Cortex of kidney (tissue), 1 donor: ENCODE measurements around the gene RAP1GAP.

Source experiments
- DNase-seq: peaks from one replicate; lab custom pipeline; 2025; lab: John Stamatoyannopoulos, UW

Gene RAP1GAP

GRCh38 chr1:21610027-21610426 lies 59.1 kb downstream of the RAP1GAP start:
- no peak for DNase-seq

- DNase-seq: no peak
Measured at GRCh38 chr1:21608798-21609197, 60.4 kb downstream of the RAP1GAP start.

GRCh38 chr1:21607549-21608529 lies 61.3 kb downstream of the RAP1GAP start:
- DNase-seq: no peak

GRCh38 chr1:21605964-21606705 lies 63.0 kb downstream of the RAP1GAP start:
- DNase-seq: no peak

- no peak for DNase-seq
Measured at GRCh38 chr1:21605012-21605715, 64.0 kb downstream of the RAP1GAP start.

GRCh38 chr1:21604208-21604957 lies 64.8 kb downstream of the RAP1GAP start:
- DNase-seq: no peak

- DNase-seq: no peak
Measured at GRCh38 chr1:21603177-21604138, 65.7 kb downstream of the RAP1GAP start.

GRCh38 chr1:21601278-21602048 lies 67.7 kb downstream of the RAP1GAP start:
- no peak for DNase-seq

- no peak for DNase-seq
Measured at GRCh38 chr1:21599402-21599801, 69.8 kb downstream of the RAP1GAP start.

GRCh38 chr1:21598904-21599303 lies 70.3 kb downstream of the RAP1GAP start:
- no peak for DNase-seq

- no peak for DNase-seq
Measured at GRCh38 chr1:21598417-21598816, 70.7 kb downstream of the RAP1GAP start.

- no peak for DNase-seq
Measured at GRCh38 chr1:21597753-21598152, 71.4 kb downstream of the RAP1GAP start.

- DNase-seq: no peak
Measured at GRCh38 chr1:21596628-21597027, 72.5 kb downstream of the RAP1GAP start.

GRCh38 chr1:21596174-21596573 lies 73.0 kb downstream of the RAP1GAP start:
- DNase-seq: no peak

GRCh38 chr1:21594935-21595897 lies 73.9 kb downstream of the RAP1GAP start:
- DNase-seq: no peak

GRCh38 chr1:21594501-21594900 lies 74.7 kb downstream of the RAP1GAP start:
- DNase-seq: no peak

- no peak for DNase-seq
Measured at GRCh38 chr1:21593231-21593630, 75.9 kb downstream of the RAP1GAP start.

- no peak for DNase-seq
Measured at GRCh38 chr1:21592086-21592865, 76.9 kb downstream of the RAP1GAP start.
